Measurements from ENCODE around the gene OR5AU1.

OR5AU1 gene

GRCh38 chr14:21106498-21107282 lies 49.2 kb downstream of the OR5AU1 start:
- DNase-seq (ENCODE audit: low read depth): no peak

- no peak for DNase-seq (ENCODE audit: low read depth)
Measured at GRCh38 chr14:21106176-21106497, 49.7 kb downstream of the OR5AU1 start.

GRCh38 chr14:21105095-21105494 lies 50.8 kb downstream of the OR5AU1 start:
- DNase-seq (ENCODE audit: low read depth): no peak

Data from GM04503 (cell line).